GM18502 (cell line): ENCODE data around the gene NDFIP2.
A peak's percentile ranks its signal among the peaks of the same experiment; 100 is the strongest.
"Not testable (repeated sequence)": the region's sequence is repeated elsewhere in the genome, so short reads cannot be mapped to it uniquely, and the experiment has no call there.

Experiments used
- ATAC-seq: cut with Tn5 transposase; IDR thresholded peaks from one replicate; pipeline ENCODE4 v1.9.1; 2021; ENCODE audit warnings: mild to moderate bottlenecking; ENCODE audit not compliant: unreplicated experiment, poor library complexity

Gene NDFIP2

GRCh38 chr13:79585033-79585432, 104.1 kb downstream of the NDFIP2 start:
- ATAC-seq, result no peak

- no peak for ATAC-seq
These were observed 108.8 kb downstream of the NDFIP2 start for GRCh38 chr13:79589603-79590393.

GRCh38 chr13:79590394-79590676, 109.4 kb downstream of the NDFIP2 start:
- ATAC-seq, result no peak

GRCh38 chr13:79591493-79591892, 110.5 kb downstream of the NDFIP2 start:
- no peak for ATAC-seq

GRCh38 chr13:79593121-79593520, 112.2 kb downstream of the NDFIP2 start:
- ATAC-seq, result no peak

- ATAC-seq, result no peak
These were observed 112.8 kb downstream of the NDFIP2 start for GRCh38 chr13:79593641-79594275.

- not testable (repeated sequence) for ATAC-seq
These were observed 119.2 kb downstream of the NDFIP2 start for GRCh38 chr13:79600146-79600545.

GRCh38 chr13:79602936-79603335, 122.0 kb downstream of the NDFIP2 start:
- ATAC-seq, result no peak

- ATAC-seq, result peak; percentile 62
These were observed 123.8 kb downstream of the NDFIP2 start for GRCh38 chr13:79604752-79605151.
